A204.1 (cell line): ENCODE measurements around the gene GLRX.
"Not testable (repeated sequence)": the region's sequence is repeated elsewhere in the genome, so short reads cannot be mapped to it uniquely, and the experiment has no call there.

Experiments used
- FAIRE-seq: peaks from 2 replicates; lab custom pipeline; 2012; peaks lifted over from hg19 to GRCh38; lab: Jason Lieb, UNC

GLRX gene

GRCh38 chr5:95851141-95851540, 28.6 kb upstream of the GLRX start:
- not testable (repeated sequence) for FAIRE-seq

GRCh38 chr5:95850391-95850894, 27.9 kb upstream of the GLRX start:
- FAIRE-seq: no peak

GRCh38 chr5:95848701-95849100, 26.2 kb upstream of the GLRX start:
- FAIRE-seq: no peak

- FAIRE-seq: no peak
Measured at GRCh38 chr5:95847261-95847592, 24.7 kb upstream of the GLRX start.

GRCh38 chr5:95846554-95847260, 24.2 kb upstream of the GLRX start:
- peak; percentile 55 for FAIRE-seq

GRCh38 chr5:95845391-95845790, 22.9 kb upstream of the GLRX start:
- no peak for FAIRE-seq

GRCh38 chr5:95843733-95844223, 21.3 kb upstream of the GLRX start:
- no peak for FAIRE-seq

- no peak for FAIRE-seq
Measured at GRCh38 chr5:95842854-95843544, 20.5 kb upstream of the GLRX start.

GRCh38 chr5:95841914-95842812, 19.6 kb upstream of the GLRX start:
- FAIRE-seq: no peak

- no peak for FAIRE-seq
Measured at GRCh38 chr5:95840956-95841705, 18.6 kb upstream of the GLRX start.

- no peak for FAIRE-seq
Measured at GRCh38 chr5:95839658-95840057, 17.1 kb upstream of the GLRX start.

- no peak for FAIRE-seq
Measured at GRCh38 chr5:95838556-95838955, 16.0 kb upstream of the GLRX start.

- FAIRE-seq: no peak
Measured at GRCh38 chr5:95838001-95838520, 15.5 kb upstream of the GLRX start.

- FAIRE-seq: no peak
Measured at GRCh38 chr5:95837492-95837891, 15.0 kb upstream of the GLRX start.

- not testable (repeated sequence) for FAIRE-seq
Measured at GRCh38 chr5:95836971-95837370, 14.4 kb upstream of the GLRX start.

- no peak for FAIRE-seq
Measured at GRCh38 chr5:95836544-95836943, 14.0 kb upstream of the GLRX start.

- no peak for FAIRE-seq
Measured at GRCh38 chr5:95835682-95836385, 13.3 kb upstream of the GLRX start.

GRCh38 chr5:95832664-95833063, 10.1 kb upstream of the GLRX start:
- FAIRE-seq: no peak

- FAIRE-seq: no peak
Measured at GRCh38 chr5:95830226-95830625, 7.7 kb upstream of the GLRX start.

GRCh38 chr5:95827892-95828246, 5.3 kb upstream of the GLRX start:
- no peak for FAIRE-seq
